ENCODE data around the gene KREMEN1.

KREMEN1 gene

DNA sequence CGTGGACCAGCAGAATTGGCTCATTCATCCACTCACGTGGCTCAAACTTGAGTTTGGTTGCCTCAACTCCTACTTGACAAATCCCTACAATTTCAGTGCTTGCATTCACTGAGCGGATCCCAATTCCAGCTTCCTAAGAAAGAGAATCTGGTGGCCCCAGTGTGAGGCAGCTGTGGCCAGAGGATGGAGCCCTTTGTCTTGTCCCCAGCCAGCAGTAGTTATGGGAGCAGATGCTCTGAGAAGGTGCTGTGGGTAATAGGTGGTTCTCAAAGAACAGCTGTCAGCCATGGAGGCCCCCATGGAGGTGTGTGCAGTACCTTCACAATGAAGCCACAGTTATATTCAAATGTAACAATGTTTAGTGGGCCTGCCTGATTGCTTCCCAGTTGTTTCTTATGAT is 39.3 kb downstream of the KREMEN1 start:
- Histone ChIP-seq H3K4me3 (replicated peaks; ENCODE audit: insufficient read depth, low read length) (no peak overlapping the region), H3K27me3 (ENCODE audit: insufficient read depth, poor library complexity, severe bottlenecking) (no peaks in the 10 kb centered on the region), H3K27ac (replicated peaks) (no peak overlapping the region)
- TF ChIP-seq SPI1 (IDR thresholded peaks at IDR 0.05; ENCODE audit: borderline replicate concordance, low read depth) (no peak), POLR2AphosphoS5 (IDR thresholded peaks at IDR 0.05; ENCODE audit: low read depth) (no peak), GABPA (IDR thresholded peaks at IDR 0.05; ENCODE audit: low read depth) (no peak)
- TF ChIP-seq, protein P1, sequence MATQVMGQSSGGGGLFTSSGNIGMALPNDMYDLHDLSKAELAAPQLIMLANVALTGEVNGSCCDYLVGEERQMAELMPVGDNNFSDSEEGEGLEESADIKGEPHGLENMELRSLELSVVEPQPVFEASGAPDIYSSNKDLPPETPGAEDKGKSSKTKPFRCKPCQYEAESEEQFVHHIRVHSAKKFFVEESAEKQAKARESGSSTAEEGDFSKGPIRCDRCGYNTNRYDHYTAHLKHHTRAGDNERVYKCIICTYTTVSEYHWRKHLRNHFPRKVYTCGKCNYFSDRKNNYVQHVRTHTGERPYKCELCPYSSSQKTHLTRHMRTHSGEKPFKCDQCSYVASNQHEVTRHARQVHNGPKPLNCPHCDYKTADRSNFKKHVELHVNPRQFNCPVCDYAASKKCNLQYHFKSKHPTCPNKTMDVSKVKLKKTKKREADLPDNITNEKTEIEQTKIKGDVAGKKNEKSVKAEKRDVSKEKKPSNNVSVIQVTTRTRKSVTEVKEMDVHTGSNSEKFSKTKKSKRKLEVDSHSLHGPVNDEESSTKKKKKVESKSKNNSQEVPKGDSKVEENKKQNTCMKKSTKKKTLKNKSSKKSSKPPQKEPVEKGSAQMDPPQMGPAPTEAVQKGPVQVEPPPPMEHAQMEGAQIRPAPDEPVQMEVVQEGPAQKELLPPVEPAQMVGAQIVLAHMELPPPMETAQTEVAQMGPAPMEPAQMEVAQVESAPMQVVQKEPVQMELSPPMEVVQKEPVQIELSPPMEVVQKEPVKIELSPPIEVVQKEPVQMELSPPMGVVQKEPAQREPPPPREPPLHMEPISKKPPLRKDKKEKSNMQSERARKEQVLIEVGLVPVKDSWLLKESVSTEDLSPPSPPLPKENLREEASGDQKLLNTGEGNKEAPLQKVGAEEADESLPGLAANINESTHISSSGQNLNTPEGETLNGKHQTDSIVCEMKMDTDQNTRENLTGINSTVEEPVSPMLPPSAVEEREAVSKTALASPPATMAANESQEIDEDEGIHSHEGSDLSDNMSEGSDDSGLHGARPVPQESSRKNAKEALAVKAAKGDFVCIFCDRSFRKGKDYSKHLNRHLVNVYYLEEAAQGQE (IDR thresholded peaks at IDR 0.05; ENCODE audit: insufficient replicate concordance, low read depth) = no peak
- TF ChIP-seq, protein P2, sequence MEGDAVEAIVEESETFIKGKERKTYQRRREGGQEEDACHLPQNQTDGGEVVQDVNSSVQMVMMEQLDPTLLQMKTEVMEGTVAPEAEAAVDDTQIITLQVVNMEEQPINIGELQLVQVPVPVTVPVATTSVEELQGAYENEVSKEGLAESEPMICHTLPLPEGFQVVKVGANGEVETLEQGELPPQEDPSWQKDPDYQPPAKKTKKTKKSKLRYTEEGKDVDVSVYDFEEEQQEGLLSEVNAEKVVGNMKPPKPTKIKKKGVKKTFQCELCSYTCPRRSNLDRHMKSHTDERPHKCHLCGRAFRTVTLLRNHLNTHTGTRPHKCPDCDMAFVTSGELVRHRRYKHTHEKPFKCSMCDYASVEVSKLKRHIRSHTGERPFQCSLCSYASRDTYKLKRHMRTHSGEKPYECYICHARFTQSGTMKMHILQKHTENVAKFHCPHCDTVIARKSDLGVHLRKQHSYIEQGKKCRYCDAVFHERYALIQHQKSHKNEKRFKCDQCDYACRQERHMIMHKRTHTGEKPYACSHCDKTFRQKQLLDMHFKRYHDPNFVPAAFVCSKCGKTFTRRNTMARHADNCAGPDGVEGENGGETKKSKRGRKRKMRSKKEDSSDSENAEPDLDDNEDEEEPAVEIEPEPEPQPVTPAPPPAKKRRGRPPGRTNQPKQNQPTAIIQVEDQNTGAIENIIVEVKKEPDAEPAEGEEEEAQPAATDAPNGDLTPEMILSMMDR (IDR thresholded peaks at IDR 0.05; ENCODE audit: insufficient read depth, low read length) = no peak
- DNase-seq (ENCODE audit: low read depth in 1 of 2, low spot score in 1 of 2) = no peak

DNA sequence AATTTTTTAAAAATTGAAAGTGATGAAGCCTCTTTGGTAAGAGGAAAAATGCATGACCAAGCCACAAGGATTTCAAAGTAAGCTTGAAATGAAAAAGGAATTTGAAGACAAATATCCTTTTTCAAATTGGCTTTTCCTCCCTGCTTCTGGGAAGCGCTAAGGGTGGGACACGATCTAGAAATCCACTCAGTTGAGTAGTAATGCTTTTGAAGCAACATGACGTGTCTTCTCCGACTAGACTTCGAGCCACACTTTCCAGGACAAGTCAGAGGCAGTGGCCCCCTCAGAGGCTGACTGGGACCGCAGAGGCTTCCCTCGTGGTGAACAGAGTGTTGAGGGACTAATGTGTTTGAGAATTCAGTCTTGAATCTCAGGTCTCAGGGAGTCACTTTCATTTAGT is 39.8 kb downstream of the KREMEN1 start:
- Histone ChIP-seq H3K27ac (replicated peaks) (no peak overlapping the region), H3K27me3 (ENCODE audit: insufficient read depth, poor library complexity, severe bottlenecking) (no peaks in the 10 kb centered on the region), H3K4me3 (replicated peaks; ENCODE audit: insufficient read depth, low read length) (no peak overlapping the region)
- TF ChIP-seq POLR2AphosphoS5 (IDR thresholded peaks at IDR 0.05; ENCODE audit: low read depth) = no peak
- no peak for TF ChIP-seq SPI1 (IDR thresholded peaks at IDR 0.05; ENCODE audit: borderline replicate concordance, low read depth)
- TF ChIP-seq GABPA (IDR thresholded peaks at IDR 0.05; ENCODE audit: low read depth) = no peak
- TF ChIP-seq, protein P1 (IDR thresholded peaks at IDR 0.05; ENCODE audit: insufficient replicate concordance, low read depth) = no peak
- TF ChIP-seq, protein P2 (IDR thresholded peaks at IDR 0.05; ENCODE audit: insufficient read depth, low read length) = no peak
- DNase-seq (ENCODE audit: low read depth in 1 of 2, low spot score in 1 of 2) = no peak

DNA sequence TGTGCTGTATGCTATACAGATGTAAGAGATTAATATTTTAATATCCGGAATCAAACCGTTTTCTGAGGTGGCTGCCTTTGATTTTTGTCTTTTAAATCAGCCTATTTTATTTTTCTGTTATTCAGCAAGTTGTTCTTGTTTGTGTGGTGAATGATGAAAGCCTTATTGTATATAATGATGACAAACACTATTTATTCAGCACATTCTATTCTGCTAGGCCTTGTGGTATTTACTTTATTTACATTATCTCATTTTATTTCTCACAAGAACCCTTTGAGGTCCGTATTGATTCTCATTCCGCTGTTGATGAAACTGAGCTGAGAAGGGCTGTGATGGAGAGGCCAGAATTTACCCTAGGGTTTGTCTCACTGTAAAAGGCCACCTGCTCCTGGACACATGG is 40.5 kb downstream of the KREMEN1 start:
- Histone ChIP-seq H3K27me3 (ENCODE audit: insufficient read depth, poor library complexity, severe bottlenecking) (no peaks in the 10 kb centered on the region), H3K4me3 (replicated peaks; ENCODE audit: insufficient read depth, low read length) (no peak overlapping the region), H3K27ac (replicated peaks) (no peak overlapping the region)
- no peak for DNase-seq (ENCODE audit: low read depth in 1 of 2, low spot score in 1 of 2)
- TF ChIP-seq, protein P1 (IDR thresholded peaks at IDR 0.05; ENCODE audit: insufficient replicate concordance, low read depth) = no peak
- TF ChIP-seq, protein P2 (IDR thresholded peaks at IDR 0.05; ENCODE audit: insufficient read depth, low read length) = no peak
- TF ChIP-seq POLR2AphosphoS5 (IDR thresholded peaks at IDR 0.05; ENCODE audit: low read depth) (no peak), SPI1 (IDR thresholded peaks at IDR 0.05; ENCODE audit: borderline replicate concordance, low read depth) (no peak)

Data from HL-60 (cell line).